T-helper 2 cell treated with Interferon-gamma antibody and Interleukin-4, amounts not matched to agents 5 μg/mL and 100 μg/mL, for 36 hours (primary cell): Measurements from ENCODE around the gene KCNQ2.

ENCODE experiments used
- DNase-seq: peaks from one replicate; pipeline ENCODE4 v3.0.0; 2021; ENCODE audit warnings: low spot score
- H3K27ac Mint-ChIP-seq: one replicate; pipeline ENCODE4 v1.8.0; 2021; ENCODE audit warnings: mild to moderate bottlenecking, mixed read lengths
- H3K27me3 Mint-ChIP-seq: one replicate; pipeline ENCODE4 v1.8.0; 2021; ENCODE audit warnings: low read depth, mixed read lengths
- H3K36me3 Mint-ChIP-seq: one replicate; pipeline ENCODE4 v1.8.0; 2021; ENCODE audit warnings: low read depth, mixed read lengths
- H3K4me1 Mint-ChIP-seq: one replicate; pipeline ENCODE4 v1.8.0; 2021; ENCODE audit warnings: low read depth, mixed read lengths
- H3K4me3 Mint-ChIP-seq: one replicate; pipeline ENCODE4 v1.8.0; 2022; ENCODE audit warnings: mild to moderate bottlenecking, moderate library complexity, mixed read lengths
- H3K9me3 Mint-ChIP-seq: one replicate; pipeline ENCODE4 v1.8.0; 2021; ENCODE audit warnings: mixed read lengths

Gene KCNQ2

DNA sequence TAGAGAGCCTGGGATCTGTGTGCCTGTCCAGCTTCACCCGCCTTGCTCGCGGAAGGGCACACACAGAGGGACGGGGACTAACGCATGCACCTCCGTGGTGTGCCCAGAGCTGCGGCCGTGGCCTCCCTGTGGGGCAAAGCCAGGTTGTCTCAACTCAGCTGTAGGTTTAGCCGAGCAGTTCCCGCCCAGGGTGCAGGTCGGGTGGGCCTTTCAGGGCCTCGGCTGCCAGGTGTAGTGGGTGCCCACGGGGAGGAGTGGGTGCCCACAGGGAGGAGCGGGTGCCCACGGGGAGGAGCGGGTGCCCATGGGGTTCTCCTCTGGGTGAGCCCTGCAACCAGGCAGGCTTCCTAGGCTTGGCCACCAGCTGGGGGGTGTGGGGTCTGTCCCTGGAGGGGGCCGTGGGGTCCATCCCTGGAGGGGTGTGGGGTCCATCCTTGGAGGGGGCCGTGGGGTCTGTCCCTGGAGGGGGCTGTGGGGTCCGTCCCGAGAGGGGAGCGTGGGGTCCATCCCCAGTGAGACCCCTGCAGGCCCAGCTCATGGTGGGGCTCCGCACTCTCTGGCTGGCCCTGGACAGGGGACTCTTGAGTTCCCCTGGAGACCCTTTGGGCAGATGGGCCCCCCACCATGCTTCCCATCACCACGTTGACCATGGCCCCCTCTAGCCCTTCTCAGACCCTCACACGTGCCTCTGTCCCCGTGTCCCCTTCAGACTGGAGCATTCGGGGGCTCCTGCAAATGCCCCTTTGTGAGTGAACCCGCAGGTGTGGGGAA is 73.5 kb downstream of the KCNQ2 start:
- Mint-ChIP-seq H3K36me3 (no peaks in the 10 kb centered on the region), H3K27me3 (no peaks in the 10 kb centered on the region), H3K9me3 (no peaks in the 10 kb centered on the region), H3K27ac (no peak overlapping the region), H3K4me3 (no peak overlapping the region), H3K4me1 (no peaks in the 10 kb centered on the region)
- no peak for DNase-seq

DNA sequence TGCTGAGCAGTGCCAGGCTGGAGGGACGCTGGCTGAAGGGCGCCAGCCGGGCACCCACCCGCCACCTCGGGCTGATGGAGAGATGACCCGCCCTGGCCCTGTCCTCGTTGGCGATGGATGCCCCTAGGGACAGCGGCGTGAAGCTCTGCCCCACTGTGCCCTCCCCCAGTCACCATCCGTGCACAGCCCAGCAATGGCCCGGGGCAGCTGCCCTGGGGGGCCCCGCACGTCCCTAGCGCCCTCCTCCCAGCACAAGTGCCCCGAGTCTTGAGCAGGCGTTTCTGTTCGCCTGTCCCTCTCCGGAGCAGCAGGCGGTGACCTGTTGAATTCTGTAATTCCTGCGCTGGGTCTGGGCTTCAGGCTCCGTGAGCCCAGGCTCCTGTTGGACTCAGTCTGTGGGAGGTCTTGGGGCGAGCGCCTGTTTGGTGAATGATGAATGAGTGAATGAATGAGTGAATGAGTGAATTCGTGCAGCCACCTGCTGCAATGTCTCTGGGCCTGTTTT is 74.5 kb downstream of the KCNQ2 start:
- no peaks in the 10 kb centered on the region for H3K36me3 Mint-ChIP-seq
- no peak overlapping the region for H3K4me3 Mint-ChIP-seq
- H3K27me3 Mint-ChIP-seq = no peaks in the 10 kb centered on the region
- H3K4me1 Mint-ChIP-seq = no peaks in the 10 kb centered on the region
- H3K9me3 Mint-ChIP-seq = no peaks in the 10 kb centered on the region
- no peak for DNase-seq
- no peak overlapping the region for H3K27ac Mint-ChIP-seq

DNA sequence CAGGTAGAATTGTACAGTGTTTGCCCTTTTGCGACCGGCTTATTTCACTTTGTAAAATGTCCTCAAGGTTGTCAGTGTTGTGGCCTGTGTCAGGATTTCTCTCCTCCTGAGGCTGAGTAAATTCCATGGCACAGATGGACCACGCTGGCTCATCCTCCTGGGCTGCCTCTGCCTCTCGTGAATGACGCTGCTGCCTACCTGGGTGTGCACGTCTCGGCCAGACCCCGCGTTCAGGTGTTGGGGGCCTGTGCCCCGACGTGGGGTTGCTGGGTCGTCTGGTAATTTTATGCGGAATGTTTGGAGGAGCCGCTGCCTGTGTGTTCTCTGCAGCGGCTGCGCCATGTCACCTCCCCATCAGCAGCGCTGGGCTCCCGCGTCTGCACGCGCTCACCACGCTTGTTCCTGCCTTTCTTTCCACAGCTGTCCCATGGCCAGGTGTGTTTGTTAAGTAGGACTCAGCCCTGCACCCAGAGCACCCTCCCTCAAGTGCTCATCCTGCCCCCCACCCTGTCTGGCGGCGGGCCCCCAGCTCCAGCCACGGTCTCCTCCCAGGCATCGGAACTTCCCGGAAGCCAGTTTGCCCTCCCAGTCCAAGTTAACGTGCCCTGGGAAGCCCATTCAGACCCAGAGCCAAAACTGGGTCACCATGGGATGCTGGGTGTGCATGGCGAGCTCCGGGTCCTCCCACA is 75.2 kb downstream of the KCNQ2 start:
- DNase-seq = no peak
- Mint-ChIP-seq H3K9me3 (no peaks in the 10 kb centered on the region), H3K36me3 (no peaks in the 10 kb centered on the region), H3K27ac (no peak overlapping the region), H3K27me3 (no peaks in the 10 kb centered on the region), H3K4me3 (no peak overlapping the region), H3K4me1 (no peaks in the 10 kb centered on the region)

DNA sequence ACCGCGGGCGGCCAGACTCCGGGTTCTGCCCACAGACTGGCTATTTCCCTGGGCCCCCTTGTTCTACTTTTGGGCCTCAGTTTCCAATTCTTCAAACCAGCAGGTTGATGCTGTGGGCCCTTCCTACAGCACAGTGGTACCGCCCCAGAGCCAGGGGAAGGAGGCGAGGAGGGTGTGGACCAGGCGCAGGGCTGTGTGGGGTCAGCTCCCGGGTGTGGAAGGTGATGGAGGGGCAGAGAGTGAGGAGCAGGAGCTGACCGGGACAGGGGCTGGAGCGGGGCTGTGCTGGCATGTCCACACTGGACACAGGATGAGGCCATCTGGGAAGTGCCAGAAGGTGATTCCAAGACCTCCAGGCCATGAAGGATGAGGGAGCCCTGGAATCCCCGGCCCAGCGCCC is 76.2 kb downstream of the KCNQ2 start:
- no peak for DNase-seq
- H3K27ac Mint-ChIP-seq = no peak overlapping the region
- H3K4me3 Mint-ChIP-seq = no peak overlapping the region
- no peaks in the 10 kb centered on the region for H3K9me3 Mint-ChIP-seq
- no peaks in the 10 kb centered on the region for H3K27me3 Mint-ChIP-seq
- no peaks in the 10 kb centered on the region for H3K4me1 Mint-ChIP-seq
- no peaks in the 10 kb centered on the region for H3K36me3 Mint-ChIP-seq

DNA sequence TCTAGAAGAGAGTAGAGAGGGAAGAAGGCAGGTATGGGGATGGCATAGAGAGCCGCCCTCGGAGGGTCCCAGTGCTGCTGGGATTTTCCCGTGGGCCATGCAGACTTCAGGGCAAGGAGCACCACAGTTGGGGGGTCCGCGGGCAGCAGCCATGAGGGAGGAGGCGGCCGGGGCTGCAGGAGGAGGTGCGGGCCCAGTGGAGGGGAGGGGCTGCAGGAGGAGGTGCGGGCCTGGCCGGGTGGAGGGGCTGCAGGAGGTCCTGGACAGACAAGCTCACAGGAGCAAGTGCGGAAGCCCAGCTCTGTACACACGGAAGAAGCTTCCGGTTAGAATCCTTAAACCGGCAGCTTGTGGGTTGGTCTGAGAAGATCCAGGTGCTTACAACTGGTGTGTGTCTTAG is 76.7 kb downstream of the KCNQ2 start:
- H3K9me3 Mint-ChIP-seq = no peaks in the 10 kb centered on the region
- H3K27ac Mint-ChIP-seq = no peak overlapping the region
- no peaks in the 10 kb centered on the region for H3K4me1 Mint-ChIP-seq
- DNase-seq = no peak
- no peaks in the 10 kb centered on the region for H3K36me3 Mint-ChIP-seq
- H3K4me3 Mint-ChIP-seq = no peak overlapping the region
- no peaks in the 10 kb centered on the region for H3K27me3 Mint-ChIP-seq

DNA sequence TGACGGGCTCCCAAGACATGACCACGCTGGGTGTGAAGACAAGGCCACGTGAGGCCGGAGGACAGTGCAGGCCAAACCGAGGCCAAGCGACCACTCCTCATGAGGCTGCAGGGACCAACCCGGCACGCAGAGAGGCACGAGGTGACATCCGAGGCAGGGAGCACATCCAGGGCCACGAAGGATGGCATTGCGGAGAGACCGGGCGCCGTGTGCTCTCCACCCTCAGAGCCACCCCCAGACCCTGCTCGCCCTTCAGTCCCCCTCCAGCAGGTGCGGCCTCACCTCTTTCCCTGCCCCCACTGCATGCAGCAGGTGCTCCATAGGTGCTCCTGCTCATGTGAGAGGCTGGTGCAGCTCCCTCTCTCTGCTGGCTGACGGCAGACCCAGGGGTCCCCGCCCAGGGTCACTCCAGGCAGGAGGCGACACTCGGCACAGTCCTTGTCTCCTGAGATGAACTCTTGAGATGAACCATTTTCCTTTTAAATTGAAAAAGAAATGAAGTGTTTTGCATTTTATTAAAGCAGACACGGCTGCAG is 77.5 kb downstream of the KCNQ2 start:
- Mint-ChIP-seq H3K4me3 (no peak overlapping the region), H3K4me1 (no peaks in the 10 kb centered on the region), H3K27me3 (no peaks in the 10 kb centered on the region), H3K27ac (no peak overlapping the region), H3K9me3 (no peaks in the 10 kb centered on the region), H3K36me3 (no peaks in the 10 kb centered on the region)
- no peak for DNase-seq

DNA sequence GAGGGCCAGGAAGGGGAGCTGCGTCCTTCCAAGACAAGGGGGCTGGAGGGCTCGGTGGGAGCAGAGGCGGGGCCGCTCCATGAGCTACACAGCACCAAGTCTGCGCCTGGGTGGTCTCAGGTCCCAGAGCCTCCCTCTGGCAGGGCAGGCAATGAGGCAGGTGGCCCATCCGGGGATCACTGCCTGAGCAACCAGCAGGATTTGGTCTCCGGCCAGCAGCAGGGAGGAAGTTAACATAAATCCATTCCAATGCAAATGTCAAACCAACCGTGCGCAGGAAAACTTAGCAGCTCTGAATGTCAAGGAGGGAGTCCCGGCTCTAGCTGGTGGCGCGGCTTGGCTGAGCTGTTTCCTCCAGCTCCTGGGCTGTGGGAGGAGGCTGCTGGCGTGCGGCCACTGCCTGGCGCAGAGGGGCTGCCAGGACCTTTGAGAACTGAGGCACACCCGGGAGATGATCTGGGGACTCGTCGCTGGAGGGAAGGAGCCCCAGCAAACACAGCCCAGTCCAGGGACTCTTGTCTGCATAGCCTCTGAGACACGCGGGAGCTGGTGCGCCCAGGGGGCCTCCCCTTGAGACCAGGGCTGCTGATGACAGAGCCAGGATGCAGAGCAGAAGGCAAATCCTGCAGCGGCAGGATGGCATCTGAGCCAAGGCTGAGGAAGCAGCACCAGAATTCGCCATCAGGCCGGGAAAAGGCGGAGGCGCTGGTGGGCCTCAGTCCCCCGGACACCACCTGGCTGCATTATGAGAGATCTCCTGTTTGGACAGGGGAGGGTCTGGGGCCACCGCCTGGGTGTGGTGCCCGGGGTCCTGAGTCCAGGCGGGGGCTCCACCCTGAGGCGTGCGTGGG is 78.2 kb downstream of the KCNQ2 start:
- no peak for DNase-seq
- H3K4me3 Mint-ChIP-seq = no peak overlapping the region

DNA sequence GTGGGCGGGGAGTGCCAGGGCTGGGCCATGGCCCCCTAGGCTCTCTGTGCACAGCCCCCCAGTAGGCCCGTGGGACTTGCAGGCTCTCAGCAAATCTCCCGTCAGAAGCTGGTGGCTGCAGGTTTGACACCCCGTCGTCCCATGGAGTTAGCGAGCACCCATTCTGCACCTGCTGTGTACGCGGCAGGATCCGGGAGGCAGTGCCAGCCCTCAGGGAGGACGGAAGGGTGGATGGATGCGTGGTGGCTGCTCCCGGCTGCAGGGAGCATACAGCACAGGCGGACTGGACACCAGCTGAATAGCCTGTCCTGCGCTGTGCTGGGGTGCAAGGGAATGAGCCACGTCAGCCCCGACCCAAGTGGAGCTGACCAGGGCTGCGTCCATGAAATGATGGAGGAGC is 78.9 kb downstream of the KCNQ2 start:
- H3K4me3 Mint-ChIP-seq = no peak overlapping the region
- H3K36me3 Mint-ChIP-seq = no peaks in the 10 kb centered on the region
- H3K27me3 Mint-ChIP-seq = no peaks in the 10 kb centered on the region
- no peak for DNase-seq
- H3K27ac Mint-ChIP-seq = no peak overlapping the region
- H3K9me3 Mint-ChIP-seq = no peaks in the 10 kb centered on the region
- H3K4me1 Mint-ChIP-seq = no peaks in the 10 kb centered on the region

More for the DNA sequence above, 78.2 kb downstream of the KCNQ2 start:
- no peak overlapping the region for H3K27ac Mint-ChIP-seq
- no peaks in the 10 kb centered on the region for H3K4me1 Mint-ChIP-seq
- H3K36me3 Mint-ChIP-seq = no peaks in the 10 kb centered on the region
- no peaks in the 10 kb centered on the region for H3K9me3 Mint-ChIP-seq
- H3K27me3 Mint-ChIP-seq = no peaks in the 10 kb centered on the region

DNA sequence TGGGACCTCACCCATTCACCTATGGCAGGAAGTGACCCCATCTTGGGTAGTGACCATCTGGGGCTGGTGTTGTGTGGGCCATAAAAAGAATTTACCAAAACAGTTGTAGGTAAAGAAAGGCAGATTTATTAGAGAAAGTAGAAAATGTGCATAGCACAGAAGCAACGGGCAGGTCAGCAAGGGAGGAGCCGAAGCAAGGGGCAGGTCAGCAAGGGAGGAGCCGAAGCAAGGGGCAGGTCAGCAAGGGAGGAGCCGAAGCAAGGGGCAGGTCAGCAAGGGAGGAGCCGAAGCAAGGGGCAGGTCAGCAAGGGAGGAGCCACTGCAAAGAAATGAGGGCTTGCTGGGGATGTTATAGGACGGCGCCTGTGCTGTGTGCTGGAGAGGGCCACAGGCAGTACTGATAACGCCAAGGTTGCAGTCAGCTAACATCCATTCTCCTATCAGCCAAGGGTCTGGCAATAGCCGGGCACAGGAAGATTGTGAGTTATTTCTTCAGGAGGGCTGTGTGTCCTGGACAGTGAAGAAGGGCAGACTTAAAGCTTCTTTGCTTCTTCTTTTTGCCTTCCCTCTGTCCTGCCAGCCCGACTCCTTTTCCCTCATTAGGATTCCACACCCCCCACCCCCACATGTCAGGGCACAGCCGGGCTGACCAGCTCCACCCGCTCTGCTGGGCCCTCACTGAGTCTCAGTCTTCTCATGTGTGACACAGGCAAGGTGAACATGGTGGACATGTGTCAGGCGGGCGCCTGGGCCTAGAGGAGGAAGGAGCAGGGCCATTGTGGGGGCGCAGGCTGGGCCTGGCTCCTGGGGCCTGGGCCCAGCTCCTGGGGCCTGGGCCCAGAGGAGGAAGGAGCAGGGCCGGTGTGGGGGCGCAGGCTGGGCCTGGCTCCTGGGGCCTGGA is 79.7 kb downstream of the KCNQ2 start:
- no peak for DNase-seq
- H3K4me1 Mint-ChIP-seq = no peaks in the 10 kb centered on the region
- H3K9me3 Mint-ChIP-seq = peaks cover 5% of the 10 kb centered on the region
- no peak overlapping the region for H3K4me3 Mint-ChIP-seq
- H3K27me3 Mint-ChIP-seq = no peaks in the 10 kb centered on the region
- no peaks in the 10 kb centered on the region for H3K36me3 Mint-ChIP-seq
- no peak overlapping the region for H3K27ac Mint-ChIP-seq

DNA sequence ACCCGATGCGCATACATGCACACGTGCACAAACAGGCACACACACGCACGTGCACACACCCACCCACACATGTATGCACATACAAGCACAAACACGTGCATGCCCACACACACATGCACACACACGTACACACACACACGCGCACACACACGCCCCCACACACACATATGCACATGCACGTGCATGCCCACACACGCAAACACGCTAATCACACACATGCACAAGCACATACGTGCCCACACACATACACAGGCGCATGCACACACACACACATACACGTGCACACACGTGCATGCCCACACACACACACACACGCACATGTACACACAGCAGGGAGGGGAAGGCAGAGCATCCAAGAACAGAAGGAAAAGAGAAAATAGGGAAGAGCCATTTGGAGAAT is 84.5 kb downstream of the KCNQ2 start:
- Mint-ChIP-seq H3K27ac (no peak overlapping the region), H3K4me1 (no peaks in the 10 kb centered on the region), H3K27me3 (no peaks in the 10 kb centered on the region), H3K4me3 (no peak overlapping the region), H3K9me3 (peaks cover 30% of the 10 kb centered on the region), H3K36me3 (no peaks in the 10 kb centered on the region)
- DNase-seq = no peak

DNA sequence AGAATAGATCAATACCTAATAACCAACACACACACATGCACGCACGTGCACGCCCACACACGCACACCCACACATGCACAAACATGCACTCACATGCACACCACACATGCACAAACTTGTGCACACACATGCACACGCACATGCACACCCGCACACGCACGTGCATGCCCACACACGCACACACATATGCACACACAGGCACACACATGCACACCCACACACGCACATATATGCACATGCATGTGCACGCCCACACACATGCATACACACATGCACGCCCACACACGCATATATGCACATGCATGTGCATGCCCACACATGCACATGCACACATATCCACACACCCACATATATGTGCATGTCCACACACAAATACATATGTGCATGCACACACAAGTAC is 85.1 kb downstream of the KCNQ2 start:
- no peaks in the 10 kb centered on the region for H3K27me3 Mint-ChIP-seq
- no peak for DNase-seq
- no peak overlapping the region for H3K4me3 Mint-ChIP-seq
- no peaks in the 10 kb centered on the region for H3K36me3 Mint-ChIP-seq
- no peaks in the 10 kb centered on the region for H3K4me1 Mint-ChIP-seq
- no peak overlapping the region for H3K27ac Mint-ChIP-seq
- peaks cover 30% of the 10 kb centered on the region for H3K9me3 Mint-ChIP-seq

DNA sequence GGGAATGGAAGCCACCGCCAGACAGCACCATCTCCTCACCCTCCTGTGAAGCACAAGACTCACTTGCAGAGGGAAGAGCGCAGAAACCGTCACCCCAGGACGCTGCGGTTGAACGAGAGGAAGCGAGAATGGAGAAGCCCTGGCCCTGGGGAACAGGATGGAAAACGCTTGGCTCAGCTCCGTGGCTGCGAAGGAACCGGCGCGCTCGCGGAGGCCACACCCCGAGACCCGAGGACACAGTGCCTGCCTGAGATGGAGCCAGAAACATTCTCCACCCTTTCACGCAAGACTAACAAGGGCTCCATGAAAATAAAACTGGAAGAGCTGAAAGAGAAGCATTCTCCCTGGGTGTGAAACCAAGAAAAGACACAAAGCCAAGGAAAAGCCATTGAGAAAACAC is 86.0 kb downstream of the KCNQ2 start:
- no peaks in the 10 kb centered on the region for H3K4me1 Mint-ChIP-seq
- no peak for DNase-seq
- H3K9me3 Mint-ChIP-seq = peaks cover 30% of the 10 kb centered on the region
- no peaks in the 10 kb centered on the region for H3K36me3 Mint-ChIP-seq
- no peaks in the 10 kb centered on the region for H3K27me3 Mint-ChIP-seq
- H3K4me3 Mint-ChIP-seq = no peak overlapping the region
- no peak overlapping the region for H3K27ac Mint-ChIP-seq

DNA sequence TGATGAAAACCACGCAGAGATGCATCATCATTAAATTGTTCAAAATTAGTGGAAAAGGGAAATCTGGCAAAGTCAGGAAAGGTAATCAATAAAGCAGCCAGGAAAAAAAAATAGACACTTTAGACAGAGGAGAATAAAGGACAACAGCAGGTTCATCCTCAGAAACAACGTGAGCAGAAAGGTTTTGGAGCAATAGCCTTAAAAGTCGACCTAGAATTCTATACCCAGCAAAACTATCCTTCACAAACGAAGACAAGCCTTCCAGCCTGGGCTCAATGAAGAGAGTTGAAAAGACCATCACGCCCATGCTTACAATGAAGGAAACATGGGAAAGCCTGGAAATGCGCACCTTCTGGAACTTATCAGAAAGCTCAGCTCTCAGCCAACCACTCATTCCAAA is 86.6 kb downstream of the KCNQ2 start:
- DNase-seq = no peak
- H3K27me3 Mint-ChIP-seq = no peaks in the 10 kb centered on the region
- H3K4me1 Mint-ChIP-seq = no peaks in the 10 kb centered on the region
- H3K9me3 Mint-ChIP-seq = peaks cover 30% of the 10 kb centered on the region
- no peak overlapping the region for H3K27ac Mint-ChIP-seq
- no peak overlapping the region for H3K4me3 Mint-ChIP-seq
- H3K36me3 Mint-ChIP-seq = no peaks in the 10 kb centered on the region
